K562 (cell line): Measurements from ENCODE around the gene UCP3. TPM values are rescaled to one million over a fixed set of nuclear protein-coding genes. Genes with fewer than 3 reads are reported as not detected.
A peak's percentile ranks its signal among the peaks of the same experiment; 100 is the strongest.

Experiments used
- DMBX1 ChIP-seq: fragments of 250-450 bp; sonication (Bioruptor Pico); IDR thresholded peaks from 2 replicates; pipeline ENCODE4 v1.8.0; 2022; ENCODE audit warnings: inconsistent platforms, mild to moderate bottlenecking, moderate library complexity, borderline replicate concordance
- EP300 ChIP-seq: IDR thresholded peaks from 2 replicates; pipeline ENCODE4 v1.6.1; 2012; ENCODE audit warnings: low read length, improper control_type of control experiment
- IFI16 ChIP-seq: fragments of 250-450 bp; sonication (Bioruptor Pico); IDR thresholded peaks from 2 replicates; pipeline ENCODE4 v2.1.2; 2022; ENCODE audit warnings: mild to moderate bottlenecking, inconsistent platforms
- MAFK ChIP-seq: IDR thresholded peaks from 2 replicates; pipeline ENCODE4 v1.6.1; 2011; ENCODE audit warnings: low read length, improper control_type of control experiment
- MED1 ChIP-seq: sonication (generic); formaldehyde crosslinking; IDR thresholded peaks from 2 replicates; pipeline ENCODE4 v1.8.1; 2023; ENCODE audit warnings: missing genetic modification reagents, borderline replicate concordance
- SRSF9 ChIP-seq: fragments of 200-400 bp; formaldehyde crosslinking; IDR thresholded peaks from 2 replicates; pipeline ENCODE4 v1.6.1; 2017; ENCODE audit warnings: low read depth, low read length, borderline replicate concordance
- TCF7L2 ChIP-seq: fragments of 150-350 bp; IDR thresholded peaks from 2 replicates; pipeline ENCODE4 v1.6.1; 2016; ENCODE audit warnings: low read depth, mild to moderate bottlenecking, low read length, moderate library complexity
- polyA plus RNA-seq, 8 experiments: library from polyadenylated mRNA; depleted of rRNA in 4 of 8; stranded (reverse) in 5 of 8; unstranded in 3 of 8; fragments of >200 nt; fragmentation: Nextera tagmentation in 2 of 8; fragmentation: Illumina TruSeq in 1 of 8; extraction: Ambion mirVana in 2 of 8; extraction: Trizol in 1 of 8; gene quantifications; 2 replicates each; pipeline versions ENCODE4 v1.2.1 to v1.2.3, GENCODE V29; 2011 to 2014; ENCODE audit warnings: inconsistent platforms in 1 of 8, missing spikeins in 1 of 8
- total RNA-seq, 7 experiments: library from RNA; depleted of rRNA in 6 of 7; stranded (reverse); fragments of >200 nt in 6 of 7; fragmentation: Illumina TruSeq in 2 of 7; extraction: Trizol in 2 of 7; gene quantifications; 2 replicates each; pipeline versions ENCODE4 v1.2.1 to v1.2.3, GENCODE V29; 2011 to 2021; ENCODE audit warnings: low replicate concordance in 1 of 7
- TF ChIP-seq, protein P1 (sequence below): fragments of 450-650 bp; IDR thresholded peaks from 2 replicates; pipeline ENCODE4 v1.6.1; 2016; ENCODE audit warnings: mild to moderate bottlenecking, moderate library complexity
- TF ChIP-seq, protein P2 (sequence below), 2 experiments: fragments of 450-650 bp; IDR thresholded peaks; 2 replicates each; pipeline ENCODE4 v1.6.1; 2018; ENCODE audit warnings: mild to moderate bottlenecking in 2 of 2, low read depth in 1 of 2; ENCODE audit not compliant: partially characterized antibody in 2 of 2

The UCP3 gene
- total and polyA plus RNA-seq, 9 of the 15 experiments (the other 6 are each of a cell fraction or from before 2014, with no cell fraction given), result 0.05 to 0.65 (median 0.25) TPM; not detected in 2

DNA sequence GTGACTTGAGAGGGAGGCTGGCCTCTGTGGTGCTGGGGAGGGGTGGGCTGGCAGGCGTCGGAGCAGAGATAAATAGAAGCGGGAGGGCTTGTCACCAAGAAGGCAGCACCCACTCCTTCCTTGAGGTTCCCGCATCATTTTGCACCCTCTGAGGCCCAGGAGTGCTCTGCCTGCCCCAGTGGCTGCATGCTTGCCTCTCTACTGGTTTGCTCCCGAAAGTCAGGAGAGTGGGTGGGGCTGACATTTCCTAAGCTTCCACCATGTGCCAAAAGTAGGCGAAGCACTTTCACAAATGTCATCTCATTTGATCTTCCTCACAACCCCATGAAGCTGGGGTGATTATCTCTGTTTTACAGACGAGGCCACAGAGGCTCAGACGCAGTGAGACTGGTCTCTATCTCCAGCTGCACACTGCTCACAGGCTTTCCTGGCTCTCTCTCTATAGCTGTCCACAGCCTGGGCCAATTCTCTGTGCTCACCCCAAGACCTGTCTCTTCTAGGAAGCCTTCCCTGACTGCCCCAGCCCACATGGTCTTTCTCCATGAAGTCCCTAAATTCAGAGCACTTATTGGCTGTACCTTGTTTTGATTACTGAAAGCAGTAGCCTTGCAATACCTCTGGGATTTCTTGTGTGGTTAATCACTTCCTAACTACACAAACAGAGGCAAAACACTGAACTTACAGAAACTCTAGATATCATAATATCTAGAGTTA, 2.6 kb upstream of the UCP3 start (continued):
- TF ChIP-seq, protein P1, sequence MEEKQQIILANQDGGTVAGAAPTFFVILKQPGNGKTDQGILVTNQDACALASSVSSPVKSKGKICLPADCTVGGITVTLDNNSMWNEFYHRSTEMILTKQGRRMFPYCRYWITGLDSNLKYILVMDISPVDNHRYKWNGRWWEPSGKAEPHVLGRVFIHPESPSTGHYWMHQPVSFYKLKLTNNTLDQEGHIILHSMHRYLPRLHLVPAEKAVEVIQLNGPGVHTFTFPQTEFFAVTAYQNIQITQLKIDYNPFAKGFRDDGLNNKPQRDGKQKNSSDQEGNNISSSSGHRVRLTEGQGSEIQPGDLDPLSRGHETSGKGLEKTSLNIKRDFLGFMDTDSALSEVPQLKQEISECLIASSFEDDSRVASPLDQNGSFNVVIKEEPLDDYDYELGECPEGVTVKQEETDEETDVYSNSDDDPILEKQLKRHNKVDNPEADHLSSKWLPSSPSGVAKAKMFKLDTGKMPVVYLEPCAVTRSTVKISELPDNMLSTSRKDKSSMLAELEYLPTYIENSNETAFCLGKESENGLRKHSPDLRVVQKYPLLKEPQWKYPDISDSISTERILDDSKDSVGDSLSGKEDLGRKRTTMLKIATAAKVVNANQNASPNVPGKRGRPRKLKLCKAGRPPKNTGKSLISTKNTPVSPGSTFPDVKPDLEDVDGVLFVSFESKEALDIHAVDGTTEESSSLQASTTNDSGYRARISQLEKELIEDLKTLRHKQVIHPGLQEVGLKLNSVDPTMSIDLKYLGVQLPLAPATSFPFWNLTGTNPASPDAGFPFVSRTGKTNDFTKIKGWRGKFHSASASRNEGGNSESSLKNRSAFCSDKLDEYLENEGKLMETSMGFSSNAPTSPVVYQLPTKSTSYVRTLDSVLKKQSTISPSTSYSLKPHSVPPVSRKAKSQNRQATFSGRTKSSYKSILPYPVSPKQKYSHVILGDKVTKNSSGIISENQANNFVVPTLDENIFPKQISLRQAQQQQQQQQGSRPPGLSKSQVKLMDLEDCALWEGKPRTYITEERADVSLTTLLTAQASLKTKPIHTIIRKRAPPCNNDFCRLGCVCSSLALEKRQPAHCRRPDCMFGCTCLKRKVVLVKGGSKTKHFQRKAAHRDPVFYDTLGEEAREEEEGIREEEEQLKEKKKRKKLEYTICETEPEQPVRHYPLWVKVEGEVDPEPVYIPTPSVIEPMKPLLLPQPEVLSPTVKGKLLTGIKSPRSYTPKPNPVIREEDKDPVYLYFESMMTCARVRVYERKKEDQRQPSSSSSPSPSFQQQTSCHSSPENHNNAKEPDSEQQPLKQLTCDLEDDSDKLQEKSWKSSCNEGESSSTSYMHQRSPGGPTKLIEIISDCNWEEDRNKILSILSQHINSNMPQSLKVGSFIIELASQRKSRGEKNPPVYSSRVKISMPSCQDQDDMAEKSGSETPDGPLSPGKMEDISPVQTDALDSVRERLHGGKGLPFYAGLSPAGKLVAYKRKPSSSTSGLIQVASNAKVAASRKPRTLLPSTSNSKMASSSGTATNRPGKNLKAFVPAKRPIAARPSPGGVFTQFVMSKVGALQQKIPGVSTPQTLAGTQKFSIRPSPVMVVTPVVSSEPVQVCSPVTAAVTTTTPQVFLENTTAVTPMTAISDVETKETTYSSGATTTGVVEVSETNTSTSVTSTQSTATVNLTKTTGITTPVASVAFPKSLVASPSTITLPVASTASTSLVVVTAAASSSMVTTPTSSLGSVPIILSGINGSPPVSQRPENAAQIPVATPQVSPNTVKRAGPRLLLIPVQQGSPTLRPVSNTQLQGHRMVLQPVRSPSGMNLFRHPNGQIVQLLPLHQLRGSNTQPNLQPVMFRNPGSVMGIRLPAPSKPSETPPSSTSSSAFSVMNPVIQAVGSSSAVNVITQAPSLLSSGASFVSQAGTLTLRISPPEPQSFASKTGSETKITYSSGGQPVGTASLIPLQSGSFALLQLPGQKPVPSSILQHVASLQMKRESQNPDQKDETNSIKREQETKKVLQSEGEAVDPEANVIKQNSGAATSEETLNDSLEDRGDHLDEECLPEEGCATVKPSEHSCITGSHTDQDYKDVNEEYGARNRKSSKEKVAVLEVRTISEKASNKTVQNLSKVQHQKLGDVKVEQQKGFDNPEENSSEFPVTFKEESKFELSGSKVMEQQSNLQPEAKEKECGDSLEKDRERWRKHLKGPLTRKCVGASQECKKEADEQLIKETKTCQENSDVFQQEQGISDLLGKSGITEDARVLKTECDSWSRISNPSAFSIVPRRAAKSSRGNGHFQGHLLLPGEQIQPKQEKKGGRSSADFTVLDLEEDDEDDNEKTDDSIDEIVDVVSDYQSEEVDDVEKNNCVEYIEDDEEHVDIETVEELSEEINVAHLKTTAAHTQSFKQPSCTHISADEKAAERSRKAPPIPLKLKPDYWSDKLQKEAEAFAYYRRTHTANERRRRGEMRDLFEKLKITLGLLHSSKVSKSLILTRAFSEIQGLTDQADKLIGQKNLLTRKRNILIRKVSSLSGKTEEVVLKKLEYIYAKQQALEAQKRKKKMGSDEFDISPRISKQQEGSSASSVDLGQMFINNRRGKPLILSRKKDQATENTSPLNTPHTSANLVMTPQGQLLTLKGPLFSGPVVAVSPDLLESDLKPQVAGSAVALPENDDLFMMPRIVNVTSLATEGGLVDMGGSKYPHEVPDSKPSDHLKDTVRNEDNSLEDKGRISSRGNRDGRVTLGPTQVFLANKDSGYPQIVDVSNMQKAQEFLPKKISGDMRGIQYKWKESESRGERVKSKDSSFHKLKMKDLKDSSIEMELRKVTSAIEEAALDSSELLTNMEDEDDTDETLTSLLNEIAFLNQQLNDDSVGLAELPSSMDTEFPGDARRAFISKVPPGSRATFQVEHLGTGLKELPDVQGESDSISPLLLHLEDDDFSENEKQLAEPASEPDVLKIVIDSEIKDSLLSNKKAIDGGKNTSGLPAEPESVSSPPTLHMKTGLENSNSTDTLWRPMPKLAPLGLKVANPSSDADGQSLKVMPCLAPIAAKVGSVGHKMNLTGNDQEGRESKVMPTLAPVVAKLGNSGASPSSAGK, result peak; percentile 100
- TF ChIP-seq SRSF9 (no peak), TCF7L2 (no peak), EP300 (peak; percentile 94), IFI16 (CRISPR knock-in tag) (peak; percentile 85), MED1 (no peak), MAFK (no peak), DMBX1 (CRISPR knock-in tag) (peak; percentile 96)
- TF ChIP-seq, protein P2, sequence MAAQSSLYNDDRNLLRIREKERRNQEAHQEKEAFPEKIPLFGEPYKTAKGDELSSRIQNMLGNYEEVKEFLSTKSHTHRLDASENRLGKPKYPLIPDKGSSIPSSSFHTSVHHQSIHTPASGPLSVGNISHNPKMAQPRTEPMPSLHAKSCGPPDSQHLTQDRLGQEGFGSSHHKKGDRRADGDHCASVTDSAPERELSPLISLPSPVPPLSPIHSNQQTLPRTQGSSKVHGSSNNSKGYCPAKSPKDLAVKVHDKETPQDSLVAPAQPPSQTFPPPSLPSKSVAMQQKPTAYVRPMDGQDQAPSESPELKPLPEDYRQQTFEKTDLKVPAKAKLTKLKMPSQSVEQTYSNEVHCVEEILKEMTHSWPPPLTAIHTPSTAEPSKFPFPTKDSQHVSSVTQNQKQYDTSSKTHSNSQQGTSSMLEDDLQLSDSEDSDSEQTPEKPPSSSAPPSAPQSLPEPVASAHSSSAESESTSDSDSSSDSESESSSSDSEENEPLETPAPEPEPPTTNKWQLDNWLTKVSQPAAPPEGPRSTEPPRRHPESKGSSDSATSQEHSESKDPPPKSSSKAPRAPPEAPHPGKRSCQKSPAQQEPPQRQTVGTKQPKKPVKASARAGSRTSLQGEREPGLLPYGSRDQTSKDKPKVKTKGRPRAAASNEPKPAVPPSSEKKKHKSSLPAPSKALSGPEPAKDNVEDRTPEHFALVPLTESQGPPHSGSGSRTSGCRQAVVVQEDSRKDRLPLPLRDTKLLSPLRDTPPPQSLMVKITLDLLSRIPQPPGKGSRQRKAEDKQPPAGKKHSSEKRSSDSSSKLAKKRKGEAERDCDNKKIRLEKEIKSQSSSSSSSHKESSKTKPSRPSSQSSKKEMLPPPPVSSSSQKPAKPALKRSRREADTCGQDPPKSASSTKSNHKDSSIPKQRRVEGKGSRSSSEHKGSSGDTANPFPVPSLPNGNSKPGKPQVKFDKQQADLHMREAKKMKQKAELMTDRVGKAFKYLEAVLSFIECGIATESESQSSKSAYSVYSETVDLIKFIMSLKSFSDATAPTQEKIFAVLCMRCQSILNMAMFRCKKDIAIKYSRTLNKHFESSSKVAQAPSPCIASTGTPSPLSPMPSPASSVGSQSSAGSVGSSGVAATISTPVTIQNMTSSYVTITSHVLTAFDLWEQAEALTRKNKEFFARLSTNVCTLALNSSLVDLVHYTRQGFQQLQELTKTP (IDR thresholded peaks at IDR 0.05; ENCODE audit: low read depth in 1 of 2, partially characterized antibody in 2 of 2), result peak in 1 of 2 experiments; percentile 81
